Upper lobe of right lung (tissue), 1 donor: ENCODE measurements around the gene VPS16. TPM values are rescaled to one million over a fixed set of nuclear protein-coding genes. Genes with fewer than 3 reads are reported as not detected.

ENCODE experiments used
- ATAC-seq: fragments of 200-7000 bp; cut with Tn5 transposase; one replicate; pipeline ENCODE4 v1.9.1; 2020; ENCODE audit warnings: mild to moderate bottlenecking, moderate library complexity
- DNase-seq: peaks from one replicate; pipeline ENCODE4 v3.0.0-alpha.2; 2020
- H3K27ac ChIP-seq: fragments of 200-600 bp; one replicate; pipeline ENCODE4 v1.8.0; 2022
- H3K27me3 ChIP-seq: fragments of 200-600 bp; one replicate; pipeline ENCODE4 v1.8.0; 2022; ENCODE audit warnings: mild to moderate bottlenecking
- H3K36me3 ChIP-seq: fragments of 200-600 bp; one replicate; pipeline ENCODE4 v1.8.0; 2022
- H3K4me1 ChIP-seq: fragments of 200-600 bp; one replicate; pipeline ENCODE4 v1.8.0; 2022
- H3K4me3 ChIP-seq: fragments of 200-600 bp; one replicate; pipeline ENCODE4 v1.8.0; 2022; ENCODE audit warnings: mild to moderate bottlenecking
- H3K9me3 ChIP-seq: fragments of 200-600 bp; one replicate; pipeline ENCODE4 v1.8.0; 2022
- CTCF ChIP-seq: fragments of 200-600 bp; IDR thresholded peaks from one replicate; pipeline ENCODE4 v1.8.0; 2022; ENCODE audit warnings: antibody characterized with exemption
- intact Hi-C: fragments of 100-400 bp; cut with DNase I; formaldehyde crosslinking; loops from one replicate; pipeline ENCODE4 v1.11.0; 2022
- total RNA-seq: library from RNA; stranded (reverse); fragmentation: NEBNext Ultra II Directional; extraction: Animal tissue kit (Norgen Biotek cat#: 25700); gene quantifications from one replicate; pipeline ENCODE4 v1.2.1, GENCODE V29; 2021
- donor health status: DM: no; HTN: yes; CAD: no; lungs with severe emphysema.

The VPS16 gene
- total RNA-seq, 1 donor from 2014 or later = 34.8 TPM

DNA sequence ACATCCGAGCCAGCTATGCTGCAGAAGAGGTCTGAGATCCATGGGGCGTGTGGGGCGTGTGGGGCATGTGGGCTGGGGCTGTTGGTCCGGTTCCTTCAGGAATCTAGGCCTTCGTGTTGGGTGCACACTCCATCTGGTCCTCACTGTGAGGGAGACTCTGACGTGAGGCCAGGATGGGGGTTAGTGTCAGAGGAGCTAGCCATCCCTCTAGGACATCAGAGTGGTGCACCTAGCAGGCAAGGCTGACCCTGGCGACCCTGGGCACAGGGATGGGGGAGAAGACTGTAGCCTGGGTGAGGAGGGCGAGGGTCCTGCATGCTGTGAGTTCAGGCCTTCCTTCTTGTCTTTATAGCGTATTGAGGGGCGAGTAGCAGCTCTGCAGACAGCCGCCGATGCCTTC, 24.1 kb downstream of the VPS16 start:
- intact Hi-C loops = no loop called here
- no peaks in the 10 kb centered on the region for H3K4me1 ChIP-seq
- no peak for DNase-seq
- H3K4me3 ChIP-seq = no peak overlapping the region
- no peaks in the 10 kb centered on the region for H3K27me3 ChIP-seq
- no peaks in the 10 kb centered on the region for H3K9me3 ChIP-seq
- no peak for TF ChIP-seq CTCF
- no peak for ATAC-seq
- no peak overlapping the region for H3K27ac ChIP-seq
- H3K36me3 ChIP-seq = peaks cover 55% of the 10 kb centered on the region

DNA sequence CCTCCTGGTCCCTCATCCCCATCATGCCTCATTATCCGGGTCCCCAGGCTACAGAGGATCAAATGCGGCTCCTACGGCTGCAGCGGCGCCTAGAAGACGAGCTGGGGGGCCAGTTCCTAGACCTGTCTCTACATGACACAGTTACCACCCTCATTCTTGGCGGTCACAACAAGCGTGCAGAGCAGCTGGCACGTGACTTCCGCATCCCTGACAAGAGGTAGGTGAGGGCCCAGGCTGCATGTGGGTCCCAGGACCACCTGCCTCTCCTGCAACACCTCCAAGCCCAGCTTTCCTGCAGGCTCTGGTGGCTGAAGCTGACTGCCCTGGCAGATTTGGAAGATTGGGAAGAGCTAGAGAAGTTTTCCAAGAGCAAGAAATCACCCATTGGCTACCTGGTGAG, 24.6 kb downstream of the VPS16 start:
- ATAC-seq (no peak), DNase-seq (no peak)
- no peak overlapping the region for H3K27ac ChIP-seq
- H3K4me1 ChIP-seq = no peaks in the 10 kb centered on the region
- H3K4me3 ChIP-seq = no peak overlapping the region
- no peaks in the 10 kb centered on the region for H3K27me3 ChIP-seq
- no peak for TF ChIP-seq CTCF
- H3K9me3 ChIP-seq = no peaks in the 10 kb centered on the region
- intact Hi-C loops = no loop called here
- peaks cover 55% of the 10 kb centered on the region for H3K36me3 ChIP-seq

GRCh38 chr20:2865630-2866029, 25.1 kb downstream of the VPS16 start:
- TF ChIP-seq CTCF = no peak
- no peaks in the 10 kb centered on the region for H3K9me3 ChIP-seq
- DNase-seq (no peak), ATAC-seq (no peak)
- H3K27me3 ChIP-seq = no peaks in the 10 kb centered on the region
- H3K4me3 ChIP-seq = no peak overlapping the region
- H3K27ac ChIP-seq = no peak overlapping the region
- intact Hi-C loops = no loop called here
- H3K36me3 ChIP-seq = peaks cover 50% of the 10 kb centered on the region
- no peaks in the 10 kb centered on the region for H3K4me1 ChIP-seq

DNA sequence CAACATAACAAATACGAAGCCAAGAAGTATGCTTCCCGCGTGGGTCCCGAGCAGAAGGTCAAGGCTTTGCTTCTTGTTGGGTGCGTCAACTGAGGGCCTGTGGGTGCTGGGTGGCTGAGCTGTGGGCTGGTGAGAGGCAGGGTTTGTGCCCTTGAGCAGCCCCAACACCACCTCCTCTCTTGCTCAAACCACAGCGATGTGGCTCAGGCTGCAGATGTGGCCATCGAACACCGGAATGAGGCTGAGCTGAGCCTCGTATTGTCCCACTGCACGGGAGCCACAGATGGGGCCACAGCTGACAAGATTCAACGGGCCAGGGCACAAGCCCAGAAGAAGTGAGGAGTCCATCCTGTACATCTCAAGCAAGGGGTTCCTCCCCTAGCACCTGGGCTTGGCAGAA, 25.7 kb downstream of the VPS16 start:
- Histone ChIP-seq H3K4me3 (no peak overlapping the region), H3K27ac (no peak overlapping the region), H3K36me3 (peaks cover 44% of the 10 kb centered on the region), H3K9me3 (no peaks in the 10 kb centered on the region), H3K27me3 (no peaks in the 10 kb centered on the region), H3K4me1 (peaks cover under 1% of the 10 kb centered on the region)
- no peak for DNase-seq
- intact Hi-C loops = no loop called here
- ATAC-seq = no peak
- no peak for TF ChIP-seq CTCF

- ATAC-seq (peak; percentile 33), DNase-seq (no peak)
- H3K27me3 ChIP-seq = no peaks in the 10 kb centered on the region
- no peak overlapping the region for H3K4me3 ChIP-seq
- peaks cover 8% of the 10 kb centered on the region for H3K4me1 ChIP-seq
- H3K36me3 ChIP-seq = peaks cover 34% of the 10 kb centered on the region
- H3K27ac ChIP-seq = no peak overlapping the region
- no peaks in the 10 kb centered on the region for H3K9me3 ChIP-seq
- no peak for TF ChIP-seq CTCF
- intact Hi-C loops = no loop called here
These were observed 26.7 kb downstream of the VPS16 start for GRCh38 chr20:2867081-2867864.
